NAMALWA (cell line): ENCODE results near the gene PGAP6.
A peak's percentile ranks its signal among the peaks of the same experiment; 100 is the strongest.
"Not testable (repeated sequence)": the region's sequence is repeated elsewhere in the genome, so short reads cannot be mapped to it uniquely, and the experiment has no call there.

ENCODE experiments used
- DNase-seq: peaks from one replicate; pipeline ENCODE4 v3.0.0-alpha.2; 2015; ENCODE audit warnings: low spot score

The PGAP6 gene

GRCh38 chr16:401468-402348 lies 19.9 kb upstream of the PGAP6 start, which contains the start of gene DECR2:
DECR2 (plus strand) TSS chr16:401885; CDS start chr16:401964, 79 bp downstream.
- peak; percentile 88 for DNase-seq

DNA sequence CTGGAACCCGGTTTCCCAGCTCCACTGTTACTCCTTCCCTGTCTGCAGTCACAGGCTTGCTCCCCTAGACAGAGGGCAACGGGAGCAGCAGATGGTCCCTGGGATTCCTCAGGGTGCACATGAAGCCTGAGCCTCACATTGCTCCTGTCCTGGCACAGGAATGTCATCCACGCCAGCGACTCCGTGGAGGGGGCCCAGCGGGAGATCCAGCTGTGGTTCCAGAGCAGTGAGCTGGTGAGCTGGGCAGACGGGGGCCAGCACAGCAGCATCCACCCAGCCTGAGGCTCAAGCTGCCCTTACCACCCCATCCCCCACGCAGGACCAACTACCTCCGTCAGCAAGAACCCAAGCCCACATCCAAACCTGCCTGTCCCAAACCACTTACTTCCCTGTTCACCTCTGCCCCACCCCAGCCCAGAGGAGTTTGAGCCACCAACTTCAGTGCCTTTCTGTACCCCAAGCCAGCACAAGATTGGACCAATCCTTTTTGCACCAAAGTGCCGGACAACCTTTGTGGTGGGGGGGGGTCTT lies 18.3 kb upstream of the PGAP6 start:
- no peak for DNase-seq

DNA sequence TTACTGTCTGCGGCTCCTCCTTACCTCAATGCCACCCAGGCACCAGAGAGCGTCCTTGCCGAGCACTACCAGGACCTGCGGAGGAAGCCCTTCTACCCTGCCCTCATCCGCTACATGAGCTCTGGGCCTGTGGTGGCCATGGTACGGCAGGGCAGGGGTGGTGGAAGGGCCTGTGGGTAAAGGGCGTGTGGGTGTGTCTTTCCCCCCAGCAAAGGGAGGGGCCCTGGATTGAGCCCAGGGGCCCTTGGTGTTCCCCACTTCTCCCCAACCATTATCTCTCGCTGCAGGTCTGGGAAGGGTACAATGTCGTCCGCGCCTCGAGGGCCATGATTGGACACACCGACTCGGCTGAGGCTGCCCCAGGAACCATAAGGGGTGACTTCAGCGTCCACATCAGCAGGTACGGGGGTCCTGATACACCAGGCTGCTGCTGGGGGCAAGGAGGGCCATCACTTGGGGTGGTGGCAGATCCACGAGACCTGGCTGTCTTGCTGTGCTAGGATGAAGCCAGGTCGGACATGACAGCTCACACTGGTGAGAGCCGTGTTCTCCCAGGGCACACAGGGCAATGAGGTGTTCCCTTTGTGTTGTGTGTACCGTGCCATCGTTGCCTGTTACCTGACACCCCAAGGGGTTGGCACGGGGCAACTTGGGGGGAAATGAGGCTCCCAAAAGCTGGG lies 17.7 kb upstream of the PGAP6 start:
- no peak for DNase-seq

GRCh38 chr16:398561-399339 lies 17.0 kb upstream of the PGAP6 start:
- DNase-seq = no peak

- DNase-seq = no peak
Measured at GRCh38 chr16:397736-398332, 16.1 kb upstream of the PGAP6 start.

DNA sequence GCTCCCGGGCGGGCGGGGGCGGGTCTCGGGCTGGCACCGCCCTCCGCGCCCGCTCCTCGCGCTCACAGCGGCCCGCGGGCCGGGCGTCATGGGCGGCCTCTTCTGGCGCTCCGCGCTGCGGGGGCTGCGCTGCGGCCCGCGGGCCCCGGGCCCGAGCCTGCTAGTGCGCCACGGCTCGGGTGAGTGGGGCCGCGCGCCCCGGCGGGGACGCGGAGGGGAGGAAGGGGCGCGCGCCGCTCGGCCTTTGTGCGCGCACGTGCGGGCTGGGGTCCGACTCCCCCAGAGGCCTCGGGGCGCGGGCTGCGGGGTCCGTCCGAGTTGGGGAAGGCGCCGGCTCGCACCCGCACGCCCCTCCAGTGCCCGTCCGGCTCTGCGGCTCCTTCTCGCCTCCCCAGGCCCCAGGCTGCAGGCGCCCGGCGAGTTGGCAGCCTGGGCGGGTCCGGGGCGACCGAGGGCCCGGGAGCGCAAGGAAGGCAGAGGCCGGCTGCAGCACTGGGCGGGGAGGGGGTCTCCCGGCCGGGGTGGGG lies 15.4 kb upstream of the PGAP6 start, which contains the start of gene NME4:
Gene NME4 (plus strand): TSS at position 65 of the 527 bp plus-strand sequence. CDS start 24 bp downstream, at position 89.
- peak; percentile 64 for DNase-seq

DNA sequence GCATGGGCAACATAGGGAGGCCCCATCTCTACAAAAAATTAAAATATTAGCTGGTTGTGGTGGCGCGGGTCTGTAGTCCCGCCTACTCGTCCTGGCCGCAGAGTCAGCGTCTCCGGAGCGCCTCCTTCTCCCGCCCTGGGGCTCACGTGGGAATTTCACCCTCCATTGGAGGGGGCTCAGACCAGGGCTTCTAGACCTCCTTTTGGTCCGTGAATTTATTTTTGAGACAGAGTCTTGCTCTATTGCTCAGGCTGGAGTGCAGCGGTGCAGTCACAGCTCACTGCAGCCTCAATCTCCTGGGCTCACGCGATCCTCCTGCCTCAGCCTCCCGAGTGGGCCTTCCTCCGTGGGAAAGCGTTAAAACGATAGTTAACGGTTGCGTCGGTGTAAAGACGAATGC lies 14.8 kb upstream of the PGAP6 start:
- peak; percentile 71 for DNase-seq

GRCh38 chr16:396199-396598 lies 14.4 kb upstream of the PGAP6 start:
- no peak for DNase-seq

DNA sequence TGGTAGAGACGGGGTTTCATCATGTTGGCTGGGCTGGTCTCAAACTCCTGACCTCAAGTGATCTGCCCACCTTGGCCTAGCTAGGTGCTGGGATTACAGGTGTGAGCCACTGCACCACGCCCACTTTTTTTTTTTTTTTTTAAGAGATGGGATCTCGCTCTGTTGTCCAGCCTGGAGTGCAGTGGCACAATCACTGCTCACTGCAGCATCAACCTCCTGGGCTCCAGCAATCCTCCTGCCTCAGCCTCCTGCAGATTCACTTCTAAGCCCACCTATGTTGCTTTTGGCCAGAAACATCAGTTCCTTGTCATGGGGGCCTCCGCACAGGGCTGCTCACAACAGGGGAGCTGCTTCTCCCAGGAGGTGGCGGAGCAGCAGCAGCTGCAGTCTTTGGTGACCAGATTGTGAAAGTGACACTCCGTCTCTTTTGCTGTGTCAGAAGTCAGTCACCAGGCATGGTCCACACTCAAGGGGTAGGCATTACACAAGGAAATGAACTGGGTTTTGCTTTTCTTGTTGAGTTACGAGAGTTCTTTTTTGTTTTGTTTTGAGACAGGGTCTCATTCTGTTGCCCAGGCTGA lies 10.8 kb upstream of the PGAP6 start:
- DNase-seq = no peak

GRCh38 chr16:391885-392335 lies 10.1 kb upstream of the PGAP6 start:
- DNase-seq = peak; percentile 82

DNA sequence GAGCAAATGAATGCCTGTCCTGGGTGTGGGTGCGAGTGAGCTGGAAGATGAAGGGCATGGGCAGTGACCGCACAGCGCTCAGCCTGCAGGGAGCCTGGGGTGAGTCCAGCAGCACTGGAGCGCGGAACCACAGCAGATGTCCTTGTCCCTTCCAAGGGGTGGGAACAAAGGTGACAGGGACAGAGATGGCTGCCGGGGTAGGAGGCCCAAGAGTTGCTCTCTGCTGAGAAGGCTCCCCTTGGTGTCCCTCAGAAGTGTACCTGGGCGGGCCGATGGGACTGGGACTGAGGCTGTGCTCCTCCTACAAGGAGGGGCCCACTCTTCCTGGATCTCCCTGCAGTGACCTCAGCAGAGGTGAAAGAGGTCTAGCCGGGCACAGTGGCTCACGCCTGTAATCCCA lies 7.6 kb upstream of the PGAP6 start:
- DNase-seq = no peak

DNA sequence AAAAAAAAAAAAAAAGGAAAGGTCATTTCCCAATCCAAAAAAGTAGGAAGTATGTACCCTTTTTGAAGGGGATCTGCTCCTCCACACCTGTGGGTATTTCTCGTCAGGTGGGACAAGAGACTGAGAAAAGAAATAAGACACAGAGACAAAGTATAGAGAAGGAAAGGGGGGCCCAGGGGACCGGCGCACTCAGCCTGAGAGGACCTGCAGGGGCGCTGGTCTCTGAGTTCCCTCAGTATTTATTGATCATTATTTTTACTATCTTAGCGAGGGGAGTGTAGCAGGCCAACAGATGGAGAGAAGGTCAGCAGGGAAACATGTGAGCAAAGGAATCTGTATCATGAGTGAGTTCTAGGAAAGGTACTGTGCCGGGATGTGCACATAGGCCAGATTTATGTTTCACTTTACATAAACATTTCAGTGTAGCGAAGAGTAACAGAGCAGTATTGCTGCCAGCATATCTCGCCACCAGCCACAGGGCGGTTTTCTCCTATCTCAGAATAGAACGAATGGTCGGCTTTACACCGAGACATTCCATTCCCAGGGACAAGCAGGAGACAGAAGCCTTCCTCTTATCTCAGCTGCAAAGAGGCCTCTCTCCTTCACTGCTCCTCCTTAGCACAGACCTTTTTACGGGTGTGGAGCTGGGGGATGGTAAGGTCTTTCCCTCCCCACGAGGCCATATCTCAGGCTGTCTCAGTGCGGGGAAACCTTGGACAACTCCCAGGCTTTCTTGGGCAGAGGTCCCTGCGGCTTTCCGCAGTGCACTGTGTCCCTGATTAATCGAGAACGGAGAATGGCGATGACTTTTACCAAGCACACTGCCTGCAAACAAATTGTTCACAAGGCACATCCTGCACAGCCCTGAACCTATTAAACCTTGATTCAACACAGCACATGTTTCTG lies 6.2 kb upstream of the PGAP6 start:
- not testable (repeated sequence) for DNase-seq

GRCh38 chr16:386641-387156 lies 4.9 kb upstream of the PGAP6 start:
- DNase-seq = no peak

GRCh38 chr16:383326-384051 lies 1.7 kb upstream of the PGAP6 start:
- DNase-seq = peak; percentile 85

GRCh38 chr16:381012-381788 lies 578 bp downstream of the PGAP6 start:
- DNase-seq = peak; percentile 46

GRCh38 chr16:380762-381011 lies 1.1 kb downstream of the PGAP6 start:
- no peak for DNase-seq

DNA sequence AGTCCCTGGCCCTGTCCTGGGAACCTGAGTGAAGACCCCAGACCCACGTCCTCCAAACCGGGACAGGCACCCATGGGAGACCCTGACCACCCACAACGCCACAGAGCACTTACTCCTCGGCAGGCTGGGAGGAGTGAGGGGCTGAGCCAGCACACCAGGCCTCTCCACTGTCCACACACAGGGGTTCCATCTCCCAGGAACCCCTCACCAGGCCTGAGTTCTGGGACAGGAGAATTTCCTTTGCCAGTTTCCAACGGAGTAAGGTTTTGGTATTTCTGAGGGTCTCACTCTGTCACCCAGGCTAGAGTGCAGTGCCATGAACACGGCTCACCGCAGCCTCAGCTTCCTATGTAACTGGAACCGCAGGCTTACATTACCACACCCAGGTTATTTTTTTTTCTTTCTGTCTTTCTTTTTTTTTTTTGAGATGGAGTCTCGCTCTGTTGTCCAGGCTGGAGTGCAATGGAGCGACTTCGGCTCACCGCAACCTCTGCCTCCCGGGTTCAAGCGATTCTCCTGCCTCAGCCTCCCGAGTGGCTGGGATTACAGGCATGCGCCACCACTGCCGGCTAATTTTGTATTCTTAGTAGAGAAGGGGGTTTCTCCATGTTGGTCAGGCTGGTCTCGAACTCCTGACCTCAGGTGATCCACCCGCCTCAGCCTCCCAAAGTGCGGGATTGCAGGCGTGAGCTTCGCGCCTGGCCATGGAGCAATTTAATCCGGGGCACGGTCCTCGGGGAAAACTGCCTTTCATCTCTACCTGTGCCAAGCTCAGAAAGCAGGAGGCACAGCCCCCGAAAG lies 1.6 kb downstream of the PGAP6 start:
- no peak for DNase-seq
